BJ (cell line): ENCODE measurements around the gene ALDH1L1. TPM values are rescaled to one million over a fixed set of nuclear protein-coding genes. Genes with fewer than 3 reads are reported as not detected.
"Not testable (repeated sequence)": the region's sequence is repeated elsewhere in the genome, so short reads cannot be mapped to it uniquely, and the experiment has no call there.

Source experiments
- CTCF ChIA-PET: fragments of 350-600 bp; formaldehyde crosslinking; extraction: SDS; loops from one replicate; lab custom pipeline; 2021; ENCODE audit warnings: antibody characterized with exemption, inconsistent platforms; lab: Yijun Ruan, JAX
- POLR2A ChIA-PET: fragments of 300-600 bp; sonication (Branson Sonifier 250); formaldehyde crosslinking; extraction: SDS; loops from one replicate; lab custom pipeline; 2021; ENCODE audit warnings: antibody characterized with exemption; lab: Charles Lee
- DNase-seq: peaks from one replicate; pipeline ENCODE4 v3.0.0-alpha.2; 2011; ENCODE audit warnings: low read depth
- H3K27me3 ChIP-seq: 2 replicates; pipeline ENCODE4 v1.6.0; 2011; ENCODE audit warnings: low read length; ENCODE audit not compliant: control insufficient read depth, insufficient read depth
- H3K36me3 ChIP-seq: 2 replicates; pipeline ENCODE4 v1.5.1; 2011; ENCODE audit warnings: low read length; ENCODE audit not compliant: control insufficient read depth, insufficient read depth
- H3K4me3 ChIP-seq: 2 replicates; pipeline ENCODE4 v1.5.1; 2011; ENCODE audit warnings: low read depth, mild to moderate bottlenecking, control low read depth, low read length
- CTCF ChIP-seq: IDR thresholded peaks from 2 replicates; pipeline ENCODE4 v1.5.1; 2011; ENCODE audit warnings: low read depth, mild to moderate bottlenecking, control low read depth, inconsistent platforms, low read length, moderate library complexity; ENCODE audit not compliant: insufficient read depth
- polyA plus RNA-seq: library from polyadenylated mRNA; depleted of rRNA; stranded (reverse); fragments of >200 nt; gene quantifications from 2 replicates; pipeline ENCODE4 v1.2.3, GENCODE V29; 2011

The ALDH1L1 gene
- polyA plus RNA-seq, 1 experiment, result 0.37 TPM

DNA sequence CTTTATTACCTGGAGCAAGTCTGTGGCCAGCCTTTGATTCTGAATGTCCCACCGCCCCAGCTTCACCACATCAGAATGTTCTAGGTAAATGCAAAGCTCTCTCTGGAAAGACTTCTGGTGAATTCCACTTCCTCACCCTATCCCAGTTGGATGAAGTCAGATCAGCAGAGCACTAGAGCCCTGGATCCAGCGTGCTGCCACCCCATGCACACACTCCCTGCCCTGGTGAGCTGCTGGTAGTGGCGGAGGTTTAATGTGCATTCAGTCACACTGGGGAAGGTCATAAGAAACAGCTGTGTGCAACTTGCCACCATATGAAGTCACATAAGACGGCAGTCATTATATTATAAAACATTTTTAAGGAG is 80.1 kb downstream of the ALDH1L1 start:
- no peak overlapping the region for H3K4me3 ChIP-seq
- POLR2A ChIA-PET, result no interaction called here
- TF ChIP-seq CTCF, result no peak
- no peaks in the 10 kb centered on the region for H3K36me3 ChIP-seq
- no peaks in the 10 kb centered on the region for H3K27me3 ChIP-seq
- no peak for DNase-seq
- CTCF ChIA-PET, result interaction anchor here (1.1 kb wide), 1 partner anchor 290 kb away, joined by 3 read pairs; no protein-coding TSS in a partner anchor

DNA sequence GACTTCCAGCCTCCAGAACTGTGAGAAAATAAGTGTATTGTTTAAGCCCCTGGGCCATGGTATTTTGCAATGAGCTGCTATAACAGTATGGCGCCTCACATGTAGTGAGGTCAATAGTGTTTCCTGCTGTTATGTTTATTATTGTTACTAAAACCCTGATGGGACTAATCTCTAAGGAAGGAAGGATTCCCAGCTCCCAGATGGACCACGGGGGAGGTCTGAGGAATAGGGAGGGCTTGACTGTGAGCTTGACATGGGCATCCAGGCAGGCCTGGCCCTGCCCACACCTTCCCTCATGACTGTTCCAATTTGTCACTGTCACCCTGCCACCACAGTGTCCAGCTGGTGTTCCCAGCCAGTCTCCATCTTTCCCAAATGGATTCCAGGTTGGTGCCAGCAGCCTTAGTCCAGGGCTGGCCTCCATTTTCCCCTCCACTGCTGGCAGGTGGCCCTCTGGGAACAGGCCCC is 82.0 kb downstream of the ALDH1L1 start:
- ChIA-PET POLR2A (no interaction called here), CTCF (interaction anchor here (2.2 kb wide), 1 partner anchor 14 kb away, joined by 6 read pairs; the partner anchor contains the start of gene SLC41A3)
- no peak for DNase-seq
- TF ChIP-seq CTCF, result no peak
- Histone ChIP-seq H3K27me3 (no peaks in the 10 kb centered on the region), H3K4me3 (no peak overlapping the region), H3K36me3 (no peaks in the 10 kb centered on the region)

DNA sequence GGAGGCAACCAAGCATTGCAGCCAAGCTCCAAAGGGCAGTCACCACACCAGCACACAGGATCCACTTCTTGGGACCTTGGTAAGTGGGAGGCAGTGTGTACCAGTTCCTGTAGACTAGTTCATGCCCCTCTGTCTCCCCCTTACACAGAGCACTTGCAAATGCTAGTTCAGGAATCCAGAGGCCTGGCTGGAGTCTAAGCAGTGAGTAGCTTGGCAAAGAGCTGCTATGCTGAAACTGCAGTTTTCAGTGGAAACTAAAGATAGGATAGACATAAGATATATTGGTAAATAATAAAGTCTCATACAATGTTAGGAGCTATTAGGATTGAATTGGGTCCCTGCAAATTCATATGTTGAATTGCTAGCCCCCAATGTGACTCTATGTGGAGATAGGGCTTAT is 82.6 kb downstream of the ALDH1L1 start:
- CTCF ChIA-PET, result interaction anchor here (0.6 to 2.2 kb wide), 3 partner anchors 12 to 40 kb away, joined by 3 to 6 read pairs (median 4); partner anchors contain the start of gene SLC41A3
- POLR2A ChIA-PET, result no interaction called here
- TF ChIP-seq CTCF, result no peak
- H3K27me3 ChIP-seq, result no peaks in the 10 kb centered on the region
- no peak for DNase-seq
- no peaks in the 10 kb centered on the region for H3K36me3 ChIP-seq
- H3K4me3 ChIP-seq, result no peak overlapping the region

GRCh38 chr3:126096274-126096673 is 84.1 kb downstream of the ALDH1L1 start:
- DNase-seq, H3K36me3 ChIP-seq, POLR2A ChIA-PET, H3K4me3 ChIP-seq, H3K27me3 ChIP-seq: not testable (repeated sequence)
- CTCF ChIA-PET, result interaction anchor here (1.5 kb wide), 1 partner anchor 10 kb away, joined by 4 read pairs; no protein-coding TSS in a partner anchor

GRCh38 chr3:126092128-126092527 is 88.3 kb downstream of the ALDH1L1 start:
- H3K36me3 ChIP-seq, DNase-seq, H3K27me3 ChIP-seq, POLR2A ChIA-PET, H3K4me3 ChIP-seq, CTCF ChIA-PET: not testable (repeated sequence)

DNA sequence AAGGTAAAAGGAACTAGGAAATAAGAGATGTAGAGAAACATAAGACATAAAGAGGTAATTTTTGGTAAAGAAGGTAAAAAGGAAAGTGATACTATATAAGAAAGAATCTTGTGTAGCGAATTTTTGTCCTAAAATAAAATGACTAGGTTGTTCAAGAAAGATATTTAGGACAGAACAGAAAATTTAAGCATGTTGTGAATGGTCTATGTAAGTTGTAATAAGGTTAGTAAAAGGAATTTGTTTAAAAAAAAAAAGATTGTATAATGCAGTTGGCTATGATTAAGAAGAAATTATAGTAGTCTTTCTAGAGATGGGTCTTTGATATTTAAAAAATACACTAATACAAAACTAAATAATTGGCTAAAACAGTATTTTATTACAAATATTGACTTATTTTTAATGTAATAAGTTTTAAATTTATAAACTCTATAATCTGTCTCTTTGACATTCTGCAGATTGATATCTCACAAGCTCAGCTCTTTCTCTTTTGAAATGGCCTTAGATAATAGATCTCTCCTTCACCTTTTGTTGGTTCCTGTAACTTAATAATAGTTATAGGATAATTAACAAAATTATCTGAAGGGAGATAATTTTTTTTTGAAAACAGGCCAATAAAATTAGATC is 92.7 kb downstream of the ALDH1L1 start:
- no peak for DNase-seq
- Histone ChIP-seq H3K36me3 (no peaks in the 10 kb centered on the region), H3K27me3 (no peaks in the 10 kb centered on the region), H3K4me3 (no peak overlapping the region)
- CTCF ChIA-PET, result no interaction called here
- no peak for TF ChIP-seq CTCF
- POLR2A ChIA-PET, result no interaction called here
